ENCODE measurements around the gene DNAAF5. TPM values are rescaled to one million over a fixed set of nuclear protein-coding genes. Genes with fewer than 3 reads are reported as not detected.

Gene DNAAF5
- polyA plus RNA-seq, 1 experiment = 27.0 TPM

GRCh38 chr7:690478-691360, 35.8 kb upstream of the DNAAF5 start:
- H3K4me3 ChIP-seq (ENCODE audit: low read depth, low read length) = no peak overlapping the region
- no peaks in the 10 kb centered on the region for H3K36me3 ChIP-seq (ENCODE audit: control insufficient read depth, insufficient read depth, low read length)
- ChIA-PET CTCF (interaction anchor here (0.6 to 1.4 kb wide), 3 partner anchors 8 to 25 kb away, joined by 3 to 4 read pairs (median 3); no protein-coding TSS in a partner anchor), POLR2A (no interaction called here)
- no peak for DNase-seq (ENCODE audit: low read depth)
- no peaks in the 10 kb centered on the region for H3K27me3 ChIP-seq (ENCODE audit: control insufficient read depth, insufficient read depth, low read length)
- no peak for TF ChIP-seq CTCF (IDR thresholded peaks at IDR 0.05; ENCODE audit: insufficient read depth, low read depth, low read length)

- no peaks in the 10 kb centered on the region for H3K36me3 ChIP-seq (ENCODE audit: control insufficient read depth, insufficient read depth, low read length)
- CTCF ChIA-PET = interaction anchor here (0.6 to 1.4 kb wide), 2 partner anchors 9 to 26 kb away, joined by 3 to 4 read pairs; no protein-coding TSS in a partner anchor
Measured at GRCh38 chr7:691361-692045, 35.0 kb upstream of the DNAAF5 start.

GRCh38 chr7:693280-693679, 33.2 kb upstream of the DNAAF5 start:
- CTCF ChIA-PET = no interaction called here

More at GRCh38 chr7:691361-692045, 35.0 kb upstream of the DNAAF5 start:
- no peak for TF ChIP-seq CTCF (IDR thresholded peaks at IDR 0.05; ENCODE audit: insufficient read depth, low read depth, low read length)
- Histone ChIP-seq H3K27me3 (ENCODE audit: control insufficient read depth, insufficient read depth, low read length) (no peaks in the 10 kb centered on the region), H3K4me3 (ENCODE audit: low read depth, low read length) (no peak overlapping the region)
- no peak for DNase-seq (ENCODE audit: low read depth)
- POLR2A ChIA-PET = no interaction called here

GRCh38 chr7:696426-696811, 30.1 kb upstream of the DNAAF5 start:
- POLR2A ChIA-PET = no interaction called here
- Histone ChIP-seq H3K36me3 (ENCODE audit: control insufficient read depth, insufficient read depth, low read length) (no peaks in the 10 kb centered on the region), H3K4me3 (ENCODE audit: low read depth, low read length) (no peak overlapping the region), H3K27me3 (ENCODE audit: control insufficient read depth, insufficient read depth, low read length) (no peaks in the 10 kb centered on the region)
- CTCF ChIA-PET = no interaction called here
- no peak for TF ChIP-seq CTCF (IDR thresholded peaks at IDR 0.05; ENCODE audit: insufficient read depth, low read depth, low read length)
- no peak for DNase-seq (ENCODE audit: low read depth)

More at GRCh38 chr7:693280-693679, 33.2 kb upstream of the DNAAF5 start:
- no peaks in the 10 kb centered on the region for H3K36me3 ChIP-seq (ENCODE audit: control insufficient read depth, insufficient read depth, low read length)
- DNase-seq (ENCODE audit: low read depth) = no peak
- TF ChIP-seq CTCF (IDR thresholded peaks at IDR 0.05; ENCODE audit: insufficient read depth, low read depth, low read length) = no peak
- no peaks in the 10 kb centered on the region for H3K27me3 ChIP-seq (ENCODE audit: control insufficient read depth, insufficient read depth, low read length)
- no peak overlapping the region for H3K4me3 ChIP-seq (ENCODE audit: low read depth, low read length)
- POLR2A ChIA-PET = interaction anchor here (0.6 kb wide), 1 partner anchor 14 kb away, joined by 6 read pairs; no protein-coding TSS in a partner anchor

All from BJ (cell line).